Measurements from ENCODE around the gene SPNS3. TPM values are rescaled to one million over a fixed set of nuclear protein-coding genes. Genes with fewer than 3 reads are reported as not detected.

SPNS3 gene
- total RNA-seq, 1 experiment from 2014 or later: 0.37 TPM

DNA sequence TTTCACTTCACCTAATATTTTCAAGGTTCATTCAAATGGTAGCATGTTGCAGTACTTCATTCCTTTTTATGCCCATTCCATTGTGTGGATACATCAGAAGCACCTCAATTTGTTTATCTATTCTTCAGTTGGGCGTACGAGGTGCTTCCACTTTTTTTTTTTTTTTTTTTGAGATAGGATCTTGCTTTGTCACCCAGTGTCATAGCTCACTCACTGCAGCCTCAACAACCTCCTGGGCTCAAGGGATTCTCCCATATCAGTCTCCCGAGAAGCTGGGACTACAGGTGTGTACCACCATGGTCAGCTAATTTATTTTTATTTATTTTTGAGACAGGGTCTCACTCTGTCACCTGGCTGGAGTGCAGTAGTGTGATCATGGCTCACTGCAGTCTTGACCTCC, 22.5 kb upstream of the SPNS3 start:
- Histone ChIP-seq H3K4me1 (ENCODE audit: control insufficient read depth in 1 of 2, insufficient read depth in 2 of 2, low read length in 2 of 2) (peaks cover 0 to 4% of the 10 kb centered on the region in 2 experiments; a peak in 2 of 4 replicates), H3K4me2 (ENCODE audit: low read length) (no peak overlapping the region), H3K27ac (ENCODE audit: low read depth, low read length) (no peak overlapping the region), H3K4me3 (replicated peaks in 1 of 2; ENCODE audit: low read depth in 1 of 2, low read length in 2 of 2) (no peak overlapping the region), H4K20me1 (ENCODE audit: insufficient read depth) (no peaks in the 10 kb centered on the region), H2AFZ (ENCODE audit: low read depth, low read length, poor library complexity, severe bottlenecking) (no peak overlapping the region), H3K9ac (ENCODE audit: low read length) (no peak overlapping the region), H3K9me3 (ENCODE audit: control insufficient read depth in 1 of 2, insufficient read depth in 1 of 2, low read depth in 1 of 2, low read length in 2 of 2) (no peaks in the 10 kb centered on the region), H3K79me2 (ENCODE audit: insufficient read depth, low read length) (no peaks in the 10 kb centered on the region), H3K36me3 (ENCODE audit: control insufficient read depth in 1 of 2, insufficient read depth in 2 of 2, low read length in 2 of 2) (no peaks in the 10 kb centered on the region), H3K9me2 (ENCODE audit: insufficient read depth) (no peaks in the 10 kb centered on the region), H3K27me3 (ENCODE audit: insufficient read depth, low read length) (no peaks in the 10 kb centered on the region)
- no peak for TF ChIP-seq CBX3 (IDR thresholded peaks at IDR 0.05; ENCODE audit: low read depth)
- no peak for TF ChIP-seq SP1 (IDR thresholded peaks at IDR 0.05; ENCODE audit: low read depth)
- TF ChIP-seq JUND (IDR thresholded peaks at IDR 0.05): no peak
- TF ChIP-seq ZNF274 (IDR thresholded peaks at IDR 0.05; ENCODE audit: low read depth, low read length): no peak
- TF ChIP-seq, protein P1, sequence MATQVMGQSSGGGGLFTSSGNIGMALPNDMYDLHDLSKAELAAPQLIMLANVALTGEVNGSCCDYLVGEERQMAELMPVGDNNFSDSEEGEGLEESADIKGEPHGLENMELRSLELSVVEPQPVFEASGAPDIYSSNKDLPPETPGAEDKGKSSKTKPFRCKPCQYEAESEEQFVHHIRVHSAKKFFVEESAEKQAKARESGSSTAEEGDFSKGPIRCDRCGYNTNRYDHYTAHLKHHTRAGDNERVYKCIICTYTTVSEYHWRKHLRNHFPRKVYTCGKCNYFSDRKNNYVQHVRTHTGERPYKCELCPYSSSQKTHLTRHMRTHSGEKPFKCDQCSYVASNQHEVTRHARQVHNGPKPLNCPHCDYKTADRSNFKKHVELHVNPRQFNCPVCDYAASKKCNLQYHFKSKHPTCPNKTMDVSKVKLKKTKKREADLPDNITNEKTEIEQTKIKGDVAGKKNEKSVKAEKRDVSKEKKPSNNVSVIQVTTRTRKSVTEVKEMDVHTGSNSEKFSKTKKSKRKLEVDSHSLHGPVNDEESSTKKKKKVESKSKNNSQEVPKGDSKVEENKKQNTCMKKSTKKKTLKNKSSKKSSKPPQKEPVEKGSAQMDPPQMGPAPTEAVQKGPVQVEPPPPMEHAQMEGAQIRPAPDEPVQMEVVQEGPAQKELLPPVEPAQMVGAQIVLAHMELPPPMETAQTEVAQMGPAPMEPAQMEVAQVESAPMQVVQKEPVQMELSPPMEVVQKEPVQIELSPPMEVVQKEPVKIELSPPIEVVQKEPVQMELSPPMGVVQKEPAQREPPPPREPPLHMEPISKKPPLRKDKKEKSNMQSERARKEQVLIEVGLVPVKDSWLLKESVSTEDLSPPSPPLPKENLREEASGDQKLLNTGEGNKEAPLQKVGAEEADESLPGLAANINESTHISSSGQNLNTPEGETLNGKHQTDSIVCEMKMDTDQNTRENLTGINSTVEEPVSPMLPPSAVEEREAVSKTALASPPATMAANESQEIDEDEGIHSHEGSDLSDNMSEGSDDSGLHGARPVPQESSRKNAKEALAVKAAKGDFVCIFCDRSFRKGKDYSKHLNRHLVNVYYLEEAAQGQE (IDR thresholded peaks at IDR 0.05; ENCODE audit: low read depth): no peak
- ChIA-PET POLR2A (no interaction called here), RAD21 (ENCODE audit: low non-redundant PET in 1 of 2, low total read pairs in 2 of 2, uncharacterized antibody in 2 of 2, unreplicated experiment in 2 of 2) (interaction anchor here in 1 of 2 experiments (2.1 kb wide), 1 partner anchor 196 kb away, joined by 13 read pairs; no protein-coding TSS in a partner anchor), CTCF (interaction anchor here (0.9 to 2.2 kb wide), 3 partner anchors 10 to 211 kb away, joined by 3 to 13 read pairs (median 12); no protein-coding TSS in a partner anchor)
- no TSS peak for BruUV-seq (replicated peaks)
- intact Hi-C loops (cut with micrococcal nuclease): loop anchor here (5.0 to 10.0 kb wide), 2 partner anchors 376 to 479 kb away; no protein-coding TSS in a partner anchor
- no peak for ATAC-seq
- DNase-seq (ENCODE audit: low read depth, low spot score): no peak

Measured in HCT116 (cell line).